ENCODE data around the gene MRPL52. TPM values are rescaled to one million over a fixed set of nuclear protein-coding genes. Genes with fewer than 3 reads are reported as not detected.
A peak's percentile ranks its signal among the peaks of the same experiment; 100 is the strongest.
"Not testable (repeated sequence)": the region's sequence is repeated elsewhere in the genome, so short reads cannot be mapped to it uniquely, and the experiment has no call there.

The MRPL52 gene
- total RNA-seq, 1 donor from 2014 or later = 74.4 TPM

GRCh38 chr14:22791301-22791700 is 38.4 kb upstream of the MRPL52 start:
- peak overlapping the region; percentile 41 for H3K27ac Mint-ChIP-seq

GRCh38 chr14:22792158-22792557 is 37.5 kb upstream of the MRPL52 start:
- TF ChIP-seq CTCF (IDR thresholded peaks at IDR 0.05; ENCODE audit: unreplicated experiment) = no peak
- Mint-ChIP-seq H3K9me3 (peaks cover 3% of the 10 kb centered on the region), H3K36me3 (no peaks in the 10 kb centered on the region), H3K27me3 (ENCODE audit: low read depth) (peaks cover 1% of the 10 kb centered on the region), H3K4me1 (peaks cover 7% of the 10 kb centered on the region), H3K27ac (no peak overlapping the region), H3K4me3 (no peak overlapping the region)
- DNase-seq (ENCODE audit: low spot score in 2 of 2, unreplicated experiment in 2 of 2) = no peak

More at GRCh38 chr14:22791301-22791700, 38.4 kb upstream of the MRPL52 start:
- Mint-ChIP-seq H3K4me3 (no peak overlapping the region), H3K4me1 (peaks cover 7% of the 10 kb centered on the region), H3K9me3 (peaks cover 3% of the 10 kb centered on the region), H3K36me3 (no peaks in the 10 kb centered on the region), H3K27me3 (ENCODE audit: low read depth) (peaks cover 1% of the 10 kb centered on the region)
- no peak for DNase-seq (ENCODE audit: low spot score in 2 of 2, unreplicated experiment in 2 of 2)
- no peak for TF ChIP-seq CTCF (IDR thresholded peaks at IDR 0.05; ENCODE audit: unreplicated experiment)

GRCh38 chr14:22793550-22793949 is 36.1 kb upstream of the MRPL52 start:
- H3K4me3 Mint-ChIP-seq; H3K27me3 Mint-ChIP-seq (ENCODE audit: low read depth); H3K36me3 Mint-ChIP-seq; H3K9me3 Mint-ChIP-seq; H3K27ac Mint-ChIP-seq; H3K4me1 Mint-ChIP-seq; DNase-seq (ENCODE audit: low spot score in 2 of 2, unreplicated experiment in 2 of 2): not testable (repeated sequence)

GRCh38 chr14:22793976-22794375 is 35.7 kb upstream of the MRPL52 start:
- peaks cover 1% of the 10 kb centered on the region for H3K27me3 Mint-ChIP-seq (ENCODE audit: low read depth)
- no peak for DNase-seq (ENCODE audit: low spot score in 2 of 2, unreplicated experiment in 2 of 2)
- no peak for TF ChIP-seq CTCF (IDR thresholded peaks at IDR 0.05; ENCODE audit: unreplicated experiment)
- H3K36me3 Mint-ChIP-seq = no peaks in the 10 kb centered on the region
- peaks cover 7% of the 10 kb centered on the region for H3K4me1 Mint-ChIP-seq
- H3K4me3 Mint-ChIP-seq = no peak overlapping the region
- no peak overlapping the region for H3K27ac Mint-ChIP-seq
- peaks cover 3% of the 10 kb centered on the region for H3K9me3 Mint-ChIP-seq

- peaks cover 1% of the 10 kb centered on the region for H3K27me3 Mint-ChIP-seq (ENCODE audit: low read depth)
- H3K9me3 Mint-ChIP-seq = peaks cover 3% of the 10 kb centered on the region
- H3K4me1 Mint-ChIP-seq = peaks cover 7% of the 10 kb centered on the region
- TF ChIP-seq CTCF (IDR thresholded peaks at IDR 0.05; ENCODE audit: unreplicated experiment) = no peak
- no peak overlapping the region for H3K27ac Mint-ChIP-seq
- no peak for DNase-seq (ENCODE audit: low spot score in 2 of 2, unreplicated experiment in 2 of 2)
- H3K4me3 Mint-ChIP-seq = no peak overlapping the region
- H3K36me3 Mint-ChIP-seq = no peaks in the 10 kb centered on the region
Observed at GRCh38 chr14:22794551-22794951, 35.1 kb upstream of the MRPL52 start.

GRCh38 chr14:22796087-22796707 is 33.5 kb upstream of the MRPL52 start:
- Mint-ChIP-seq H3K4me3 (no peak overlapping the region), H3K4me1 (peaks cover 4% of the 10 kb centered on the region), H3K27ac (no peak overlapping the region), H3K36me3 (no peaks in the 10 kb centered on the region), H3K9me3 (peaks cover 3% of the 10 kb centered on the region), H3K27me3 (ENCODE audit: low read depth) (peaks cover 1% of the 10 kb centered on the region)
- TF ChIP-seq CTCF (IDR thresholded peaks at IDR 0.05; ENCODE audit: unreplicated experiment) = no peak
- no peak for DNase-seq (ENCODE audit: low spot score in 2 of 2, unreplicated experiment in 2 of 2)

All from mesothelial cell of epicardium (in vitro differentiated cells).